Common myeloid progenitor, CD34-positive (primary cell): Measurements from ENCODE around the gene GFOD1.

Source experiments
- CTCF ChIA-PET: fragments of 350-600 bp; sonication (Branson Sonifier 250); formaldehyde crosslinking; loops from one replicate; lab custom pipeline; 2021; ENCODE audit warnings: antibody characterized with exemption; lab: Charles Lee
- POLR2A ChIA-PET: fragments of 350-600 bp; sonication (Branson Sonifier 250); formaldehyde crosslinking; loops from one replicate; lab custom pipeline; 2021; ENCODE audit warnings: antibody characterized with exemption; lab: Charles Lee
- DNase-seq, 3 donors: peaks; one replicate each; pipeline versions ENCODE4 v3.0.0 to v3.0.0-alpha.2; 2013
- H3K27ac ChIP-seq, 2 experiments: 1 replicate in 1 of 2; 2 replicates in 1 of 2; pipeline ENCODE4 v1.7.0; 2013; ENCODE audit warnings: inconsistent platforms in 2 of 2, low read length in 2 of 2, mild to moderate bottlenecking in 2 of 2, low read depth in 1 of 2, moderate library complexity in 1 of 2; ENCODE audit not compliant: severe bottlenecking in 2 of 2, insufficient read depth in 1 of 2, poor library complexity in 1 of 2
- H3K27me3 ChIP-seq, 5 experiments: replicated peaks in 2 of 5; 1 replicate in 3 of 5; 2 replicates in 2 of 5; pipeline versions ENCODE4 v1.6.1 to v1.7.0; 2013; ENCODE audit warnings: low read length in 4 of 5, mild to moderate bottlenecking in 2 of 5, moderate library complexity in 2 of 5, inconsistent platforms in 1 of 5; ENCODE audit not compliant: insufficient read depth in 5 of 5, control insufficient read depth in 4 of 5
- H3K36me3 ChIP-seq, 4 experiments: 1 replicate in 2 of 4; 2 replicates in 2 of 4; pipeline versions ENCODE4 v1.6.1 to v1.7.0; 2013; ENCODE audit warnings: low read length in 3 of 4, control low read depth in 1 of 4, mild to moderate bottlenecking in 1 of 4; ENCODE audit not compliant: control insufficient read depth in 4 of 4, insufficient read depth in 4 of 4
- H3K4me1 ChIP-seq, 4 experiments: 1 replicate in 3 of 4; 2 replicates in 1 of 4; pipeline versions ENCODE4 v1.6.1 to v1.7.1; 2013; ENCODE audit warnings: low read length in 3 of 4, mild to moderate bottlenecking in 3 of 4, control low read depth in 1 of 4, inconsistent platforms in 1 of 4, moderate library complexity in 1 of 4; ENCODE audit not compliant: control insufficient read depth in 4 of 4, insufficient read depth in 4 of 4; ENCODE audit errors: control extremely low read depth in 1 of 4
- H3K4me3 ChIP-seq, 7 experiments: 1 replicate in 4 of 7; 2 replicates in 3 of 7; pipeline versions ENCODE4 v1.5.1 to v1.7.0; 2013; ENCODE audit warnings: mild to moderate bottlenecking in 7 of 7, low read length in 6 of 7, moderate library complexity in 6 of 7, inconsistent platforms in 2 of 7, low read depth in 2 of 7, control low read depth in 1 of 7; ENCODE audit not compliant: insufficient read depth in 4 of 7, control insufficient read depth in 1 of 7; ENCODE audit errors: extremely low read depth in 1 of 7
- H3K9me3 ChIP-seq, 5 experiments: 1 replicate in 4 of 5; 2 replicates in 1 of 5; pipeline versions ENCODE4 v1.6.1 to v1.7.1; 2013; ENCODE audit warnings: low read length in 4 of 5, mild to moderate bottlenecking in 2 of 5, inconsistent platforms in 1 of 5, low read depth in 1 of 5, moderate library complexity in 1 of 5; ENCODE audit not compliant: control insufficient read depth in 4 of 5, insufficient read depth in 2 of 5; ENCODE audit errors: control extremely low read depth in 1 of 5
- WGBS: methylation state at CpG from one replicate; pipeline ENCODE4 v1.1.5; 2013; ENCODE audit not compliant: insufficient coverage; 5-methylcytosine and 5-hydroxymethylcytosine counted together

The GFOD1 gene

DNA sequence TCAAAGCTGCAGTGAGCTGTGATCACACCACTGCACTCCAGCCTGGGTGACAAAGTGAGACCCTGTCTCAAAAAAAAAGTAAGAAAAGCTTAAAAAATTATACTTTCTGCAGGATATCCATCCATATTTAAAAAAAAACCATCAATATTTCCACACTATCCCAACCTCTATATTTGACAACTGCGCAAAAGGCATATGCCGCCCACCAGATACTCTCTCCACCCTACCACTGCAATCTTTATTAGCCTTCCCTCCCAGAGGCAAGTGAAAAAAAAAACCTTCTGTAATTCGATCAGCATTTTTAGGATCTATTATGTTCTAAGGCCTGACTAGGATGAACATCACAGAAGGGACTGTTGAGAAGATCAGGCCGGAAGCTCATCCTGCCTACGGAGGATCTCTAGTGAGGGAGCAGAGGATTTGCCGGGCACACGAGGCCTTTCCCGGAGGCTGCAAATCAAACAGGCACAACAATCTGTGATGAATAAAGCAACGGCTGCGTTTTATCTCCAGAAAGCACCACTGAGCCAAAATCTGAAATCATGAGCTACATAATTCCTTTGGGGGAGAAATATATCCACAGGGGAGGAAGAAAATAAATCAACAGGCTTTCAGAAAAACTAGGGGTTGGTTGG, 65.9 kb downstream of the GFOD1 start:
- CTCF ChIA-PET, result interaction anchor here (0.7 to 1.9 kb wide), 10 partner anchors 10 to 115 kb away, joined by 3 to 6 read pairs (median 3); no protein-coding TSS in a partner anchor
- WGBS, result 99% methylated on average over 8 of the region's 10 CpGs

DNA sequence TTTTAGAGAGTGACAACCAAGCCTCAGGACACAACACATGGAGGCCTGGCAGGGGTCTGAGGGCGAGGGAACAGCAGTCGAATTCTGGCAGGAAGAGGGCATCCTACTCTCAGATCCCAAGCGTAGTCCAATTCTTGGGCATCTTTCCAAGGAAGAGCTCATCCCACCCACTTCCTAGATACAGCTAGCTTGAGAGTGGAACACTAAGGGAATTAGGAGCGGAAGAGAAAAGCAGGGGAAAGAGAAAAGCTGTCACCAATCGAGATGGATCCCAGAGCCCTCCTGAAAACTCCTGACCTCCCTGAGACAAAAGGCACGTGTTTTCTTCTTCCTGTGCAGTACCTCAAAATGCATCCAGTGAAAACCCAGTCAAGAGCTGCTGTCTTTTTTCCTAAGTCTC, 67.1 kb downstream of the GFOD1 start:
- CTCF ChIA-PET, result interaction anchor here (0.6 to 2.1 kb wide), 3 partner anchors 9 to 34 kb away, joined by 3 to 6 read pairs (median 4); no protein-coding TSS in a partner anchor
- POLR2A ChIA-PET, result no interaction called here
- H3K36me3 ChIP-seq, result peaks cover 0 to 4% (median 0%) of the 10 kb centered on the region in 4 experiments
- H3K4me1 ChIP-seq, result peaks cover 0 to 27% (median 12%) of the 10 kb centered on the region in 4 experiments
- H3K4me3 ChIP-seq, result no peak overlapping the region
- no peak for DNase-seq
- H3K9me3 ChIP-seq, result no peaks in the 10 kb centered on the region
- H3K27ac ChIP-seq, result no peak overlapping the region
- H3K27me3 ChIP-seq, result no peaks in the 10 kb centered on the region
- WGBS, result 79% methylated on average over 4 of the region's 6 CpGs

More for the DNA sequence above, 65.9 kb downstream of the GFOD1 start:
- Histone ChIP-seq H3K4me3 (no peak overlapping the region), H3K4me1 (peaks cover 0 to 27% (median 12%) of the 10 kb centered on the region in 4 experiments), H3K9me3 (no peaks in the 10 kb centered on the region), H3K36me3 (peaks cover 0 to 4% (median 0%) of the 10 kb centered on the region in 4 experiments), H3K27ac (no peak overlapping the region), H3K27me3 (peaks cover 0 to 2% (median 0%) of the 10 kb centered on the region in 5 experiments)
- POLR2A ChIA-PET, result interaction anchor here (0.8 kb wide), 1 partner anchor 10 kb away, joined by 3 read pairs; no protein-coding TSS in a partner anchor
- DNase-seq, result no peak

DNA sequence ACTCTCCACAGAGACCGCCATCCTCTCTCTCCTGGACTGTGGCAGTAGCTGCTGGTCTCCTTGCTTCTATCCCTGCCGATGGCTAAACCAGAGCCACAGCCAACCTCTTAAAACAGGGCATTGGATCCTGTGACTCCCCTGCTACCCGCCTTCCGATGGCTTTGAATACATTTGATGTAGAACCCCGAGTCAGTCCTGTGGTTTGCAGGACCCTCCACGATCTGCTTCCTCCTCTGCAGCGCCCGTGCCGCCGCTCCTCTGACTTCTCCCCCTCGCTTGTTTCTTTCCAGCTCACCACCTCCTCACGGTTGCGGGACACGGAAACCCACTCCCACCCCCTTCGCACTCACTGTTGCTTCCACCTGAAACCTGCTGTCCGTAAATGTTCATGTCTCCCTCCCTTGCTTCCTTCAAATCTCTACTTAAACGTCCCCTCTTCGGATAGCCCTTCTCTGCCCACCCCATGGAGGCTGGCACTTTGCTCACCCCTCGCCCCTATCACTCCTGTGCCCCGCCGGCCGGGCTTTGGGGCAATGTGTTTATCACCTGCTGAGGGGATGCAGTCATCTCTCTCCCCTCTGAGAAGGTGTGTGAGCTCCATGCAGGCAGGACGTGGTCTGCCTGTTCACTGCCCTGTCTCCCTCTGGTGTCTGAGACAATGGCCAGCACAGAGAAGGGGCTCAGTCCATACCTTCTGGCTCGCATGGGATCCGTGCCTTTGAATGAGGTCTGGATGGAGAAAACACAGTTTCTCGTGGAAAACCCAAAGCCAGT, 67.8 kb downstream of the GFOD1 start:
- no peak overlapping the region for H3K27ac ChIP-seq
- H3K4me1 ChIP-seq, result peaks cover 0 to 27% (median 12%) of the 10 kb centered on the region in 4 experiments
- H3K4me3 ChIP-seq, result peak overlapping the region in 4 of 7 experiments; percentile 8 to 68 (median 46)
- H3K36me3 ChIP-seq, result peaks cover 0 to 4% (median 0%) of the 10 kb centered on the region in 4 experiments
- 10% methylated on average over 20 of the region's 26 CpGs for WGBS
- ChIA-PET POLR2A (no interaction called here), CTCF (interaction anchor here (0.9 to 2.1 kb wide), 5 partner anchors 9 to 155 kb away, joined by 3 to 6 read pairs (median 3); partner anchors contain the start of gene SIRT5)
- DNase-seq, result peak in 2 of 3 donors; percentile 64 to 74
- no peaks in the 10 kb centered on the region for H3K9me3 ChIP-seq
- H3K27me3 ChIP-seq, result no peaks in the 10 kb centered on the region

DNA sequence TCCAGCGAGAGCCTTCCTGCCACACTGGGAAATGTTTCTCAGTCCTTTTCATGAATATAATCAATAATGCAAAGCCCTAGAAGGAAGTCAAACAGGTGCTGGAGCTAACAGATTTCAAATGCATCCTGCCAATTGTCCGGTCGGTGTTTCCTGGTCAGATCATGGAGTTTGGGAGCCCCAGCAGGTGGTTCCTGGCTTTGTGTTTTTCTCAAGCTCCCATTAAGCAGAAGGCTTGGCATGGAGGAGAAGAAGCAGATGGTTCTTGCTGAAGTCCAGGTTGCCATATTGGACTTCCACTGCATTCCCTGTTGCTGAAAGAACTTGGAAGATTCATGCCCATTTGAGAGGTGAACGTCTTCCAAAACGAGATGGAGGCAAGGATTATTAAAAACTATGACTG, 68.6 kb downstream of the GFOD1 start:
- ChIA-PET CTCF (interaction anchor here (0.9 to 2.1 kb wide), 5 partner anchors 8 to 156 kb away, joined by 3 to 6 read pairs (median 3); partner anchors contain the start of gene SIRT5), POLR2A (no interaction called here)
- no peaks in the 10 kb centered on the region for H3K9me3 ChIP-seq
- H3K4me3 ChIP-seq, result peak overlapping the region in 1 of 7 experiments; percentile 68
- H3K4me1 ChIP-seq, result peaks cover 0 to 30% (median 12%) of the 10 kb centered on the region in 4 experiments
- 70% methylated on average over 5 of the region's 5 CpGs for WGBS
- H3K27me3 ChIP-seq, result no peaks in the 10 kb centered on the region
- no peak overlapping the region for H3K27ac ChIP-seq
- H3K36me3 ChIP-seq, result peaks cover 0 to 4% (median 0%) of the 10 kb centered on the region in 4 experiments
- DNase-seq, result no peak

DNA sequence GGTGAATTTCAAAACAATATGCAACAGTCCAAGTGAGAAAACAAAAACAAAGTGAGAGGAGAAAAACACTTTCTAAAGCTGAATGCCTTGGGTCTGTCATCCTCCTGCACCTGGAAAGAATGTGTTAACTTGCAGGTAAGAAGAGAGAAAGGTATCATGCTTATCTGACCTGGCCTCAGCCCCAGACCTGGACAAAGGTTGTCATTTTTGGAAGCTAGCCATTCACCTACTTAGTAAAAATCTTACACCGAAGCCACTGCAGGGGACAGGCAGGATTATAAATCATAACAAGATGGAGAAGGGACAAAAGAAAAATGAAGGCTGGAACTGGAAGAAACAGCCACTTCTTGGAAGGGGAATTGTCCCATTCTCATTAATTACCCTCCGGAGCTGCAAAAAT, 69.4 kb downstream of the GFOD1 start:
- 91% methylated on average over 1 of the region's 2 CpGs for WGBS
- no peak overlapping the region for H3K27ac ChIP-seq
- H3K4me3 ChIP-seq, result no peak overlapping the region
- no peaks in the 10 kb centered on the region for H3K9me3 ChIP-seq
- DNase-seq, result no peak
- ChIA-PET POLR2A (no interaction called here), CTCF (interaction anchor here (2.0 kb wide), 1 partner anchor 9 kb away, joined by 6 read pairs; no protein-coding TSS in a partner anchor)
- H3K36me3 ChIP-seq, result peaks cover 0 to 4% (median 0%) of the 10 kb centered on the region in 4 experiments
- no peaks in the 10 kb centered on the region for H3K27me3 ChIP-seq
- H3K4me1 ChIP-seq, result peaks cover 0 to 30% (median 12%) of the 10 kb centered on the region in 4 experiments

DNA sequence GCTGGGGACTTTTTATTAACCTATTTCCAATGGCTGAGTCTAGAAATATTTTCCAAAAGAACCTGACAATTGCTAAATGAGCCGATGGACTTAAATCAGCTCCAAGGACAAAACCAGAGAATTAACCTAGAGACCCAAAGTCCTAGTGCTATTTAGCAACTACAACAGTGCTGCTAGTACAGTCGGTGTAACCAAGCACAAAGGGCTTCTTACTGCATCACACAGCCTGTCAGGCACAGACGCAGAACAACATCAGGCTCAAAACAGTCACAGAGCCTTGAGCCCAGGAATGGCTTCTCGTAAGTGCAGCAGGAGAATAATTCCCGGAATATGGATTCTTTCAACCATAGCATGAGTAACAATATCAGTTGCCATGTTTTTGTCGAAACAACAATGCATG, 70.0 kb downstream of the GFOD1 start:
- DNase-seq, result no peak
- Histone ChIP-seq H3K4me3 (no peak overlapping the region), H3K9me3 (no peaks in the 10 kb centered on the region), H3K27ac (no peak overlapping the region), H3K4me1 (peaks cover 0 to 26% (median 12%) of the 10 kb centered on the region in 4 experiments), H3K27me3 (no peaks in the 10 kb centered on the region), H3K36me3 (peaks cover 0 to 4% (median 0%) of the 10 kb centered on the region in 4 experiments)
- ChIA-PET CTCF (interaction anchor here (1.1 to 2.0 kb wide), 2 partner anchors 10 to 119 kb away, joined by 3 to 6 read pairs; no protein-coding TSS in a partner anchor), POLR2A (no interaction called here)
- 80% methylated on average over 5 of the region's 6 CpGs for WGBS
